Measurements from ENCODE around the gene ZDHHC7.
A peak's percentile ranks its signal among the peaks of the same experiment; 100 is the strongest.

ZDHHC7 gene

GRCh38 chr16:84973776-84974523, 37.4 kb downstream of the ZDHHC7 start:
- H3K4me1 ChIP-seq (ENCODE audit: low read depth, poor library complexity, severe bottlenecking): no peaks in the 10 kb centered on the region
- H2AFZ ChIP-seq (ENCODE audit: low read depth): no peak overlapping the region
- TF ChIP-seq CTCF (conservative IDR thresholded peaks at IDR 0.05; ENCODE audit: low read depth, low read length): no peak
- H3K4me2 ChIP-seq: no peak overlapping the region
- no peaks in the 10 kb centered on the region for H3K36me3 ChIP-seq (ENCODE audit: insufficient read depth)
- H3K79me2 ChIP-seq (ENCODE audit: insufficient read depth, low read depth): no peaks in the 10 kb centered on the region
- H3K9ac ChIP-seq: no peak overlapping the region
- H3K4me3 ChIP-seq (IDR thresholded peaks at IDR 0.05; ENCODE audit: insufficient read depth, low read depth, low read length): no peak overlapping the region
- H3K27me3 ChIP-seq (ENCODE audit: insufficient read depth, low read depth): peaks cover 6% of the 10 kb centered on the region; the same call in 1 of the 2 replicates
- no peaks in the 10 kb centered on the region for H4K20me1 ChIP-seq (ENCODE audit: insufficient read depth)
- H3K27ac ChIP-seq: no peak overlapping the region

- H3K4me3 ChIP-seq (IDR thresholded peaks at IDR 0.05; ENCODE audit: insufficient read depth, low read depth, low read length): no peak overlapping the region
- H4K20me1 ChIP-seq (ENCODE audit: insufficient read depth): no peaks in the 10 kb centered on the region
- peaks cover 6% of the 10 kb centered on the region; the same call in 1 of the 2 replicates for H3K27me3 ChIP-seq (ENCODE audit: insufficient read depth, low read depth)
- H3K79me2 ChIP-seq (ENCODE audit: insufficient read depth, low read depth): no peaks in the 10 kb centered on the region
- H3K4me2 ChIP-seq: no peak overlapping the region
- H3K4me1 ChIP-seq (ENCODE audit: low read depth, poor library complexity, severe bottlenecking): no peaks in the 10 kb centered on the region
- H3K9ac ChIP-seq: no peak overlapping the region
- no peak overlapping the region for H3K27ac ChIP-seq
- no peaks in the 10 kb centered on the region for H3K36me3 ChIP-seq (ENCODE audit: insufficient read depth)
- H2AFZ ChIP-seq (ENCODE audit: low read depth): no peak overlapping the region
- no peak for TF ChIP-seq CTCF (conservative IDR thresholded peaks at IDR 0.05; ENCODE audit: low read depth, low read length)
Measured at GRCh38 chr16:84973236-84973635, 38.1 kb downstream of the ZDHHC7 start.

- TF ChIP-seq CTCF (conservative IDR thresholded peaks at IDR 0.05; ENCODE audit: low read depth, low read length): peak; percentile 95
- no peaks in the 10 kb centered on the region for H3K79me2 ChIP-seq (ENCODE audit: insufficient read depth, low read depth)
- H3K4me2 ChIP-seq: no peak overlapping the region
- no peak overlapping the region for H3K9ac ChIP-seq
- H3K4me1 ChIP-seq (ENCODE audit: low read depth, poor library complexity, severe bottlenecking): no peaks in the 10 kb centered on the region
- H3K27me3 ChIP-seq (ENCODE audit: insufficient read depth, low read depth): peaks cover 6% of the 10 kb centered on the region; the same call in 1 of the 2 replicates
- H2AFZ ChIP-seq (ENCODE audit: low read depth): no peak overlapping the region
- H3K4me3 ChIP-seq (IDR thresholded peaks at IDR 0.05; ENCODE audit: insufficient read depth, low read depth, low read length): no peak overlapping the region
- no peak overlapping the region for H3K27ac ChIP-seq
- no peaks in the 10 kb centered on the region for H4K20me1 ChIP-seq (ENCODE audit: insufficient read depth)
- H3K36me3 ChIP-seq (ENCODE audit: insufficient read depth): no peaks in the 10 kb centered on the region
Measured at GRCh38 chr16:84970447-84971127, 40.7 kb downstream of the ZDHHC7 start.

- TF ChIP-seq CTCF (conservative IDR thresholded peaks at IDR 0.05; ENCODE audit: low read depth, low read length): no peak
- no peak overlapping the region for H3K9ac ChIP-seq
Measured at GRCh38 chr16:84967828-84968227, 43.5 kb downstream of the ZDHHC7 start.

More at GRCh38 chr16:84967828-84968227, 43.5 kb downstream of the ZDHHC7 start:
- no peak overlapping the region for H3K4me3 ChIP-seq (IDR thresholded peaks at IDR 0.05; ENCODE audit: insufficient read depth, low read depth, low read length)
- no peaks in the 10 kb centered on the region for H3K4me1 ChIP-seq (ENCODE audit: low read depth, poor library complexity, severe bottlenecking)
- H3K79me2 ChIP-seq (ENCODE audit: insufficient read depth, low read depth): no peaks in the 10 kb centered on the region
- no peak overlapping the region for H3K27ac ChIP-seq
- H3K4me2 ChIP-seq: no peak overlapping the region
- no peaks in the 10 kb centered on the region for H3K36me3 ChIP-seq (ENCODE audit: insufficient read depth)
- peaks cover 18% of the 10 kb centered on the region; the same call in 1 of the 2 replicates for H3K27me3 ChIP-seq (ENCODE audit: insufficient read depth, low read depth)
- H2AFZ ChIP-seq (ENCODE audit: low read depth): no peak overlapping the region
- no peaks in the 10 kb centered on the region for H4K20me1 ChIP-seq (ENCODE audit: insufficient read depth)

All from KMS-11 (cell line).